Measurements from ENCODE around the gene MSH3.

The MSH3 gene

GRCh38 chr5:80912479-80912878, 258.0 kb downstream of the MSH3 start:
- DNase-seq (ENCODE audit: low read depth) = no peak

DNA sequence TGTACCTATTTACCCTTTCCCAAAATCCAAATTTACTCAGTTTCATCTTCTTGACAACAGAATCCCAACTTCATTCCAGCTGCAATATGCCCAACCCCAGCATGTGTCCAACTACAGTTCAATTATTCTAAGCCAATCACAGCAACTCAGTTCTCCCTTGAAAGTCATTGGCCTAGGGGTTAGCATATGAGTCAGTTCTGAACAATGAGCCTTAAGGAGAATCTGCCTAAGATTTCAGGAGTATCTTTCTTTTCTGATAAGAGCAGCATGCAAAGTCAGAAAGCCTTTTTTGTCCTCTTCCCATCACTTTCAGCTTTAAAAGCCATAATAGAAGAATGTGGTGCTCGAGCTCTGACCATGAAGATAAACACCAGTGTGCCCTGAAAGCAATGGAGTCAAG, 261.3 kb downstream of the MSH3 start:
- DNase-seq (ENCODE audit: low read depth) = no peak

DNA sequence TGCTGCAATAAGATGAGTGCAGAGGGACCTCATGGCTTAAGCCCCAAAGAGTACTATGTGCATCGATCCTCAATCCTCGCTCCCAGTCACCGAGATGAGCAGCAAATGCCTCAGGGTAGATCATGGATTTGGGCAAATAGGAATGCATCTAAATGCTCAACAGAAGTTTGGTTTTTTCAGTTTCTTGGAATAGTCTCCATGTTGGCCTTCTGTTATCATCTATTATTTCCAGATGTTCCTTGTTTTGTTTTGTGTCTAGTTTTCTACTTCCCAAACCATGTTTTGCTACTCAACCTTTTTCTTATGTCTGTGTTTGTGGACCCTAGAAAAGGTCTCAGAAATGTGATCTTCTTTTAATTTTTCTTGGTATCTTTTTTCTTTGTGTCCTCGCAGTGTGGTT, 262.2 kb downstream of the MSH3 start:
- DNase-seq (ENCODE audit: low read depth) = no peak

- no peak for DNase-seq (ENCODE audit: low read depth)
Observed at GRCh38 chr5:80917631-80918030, 263.2 kb downstream of the MSH3 start.

DNA sequence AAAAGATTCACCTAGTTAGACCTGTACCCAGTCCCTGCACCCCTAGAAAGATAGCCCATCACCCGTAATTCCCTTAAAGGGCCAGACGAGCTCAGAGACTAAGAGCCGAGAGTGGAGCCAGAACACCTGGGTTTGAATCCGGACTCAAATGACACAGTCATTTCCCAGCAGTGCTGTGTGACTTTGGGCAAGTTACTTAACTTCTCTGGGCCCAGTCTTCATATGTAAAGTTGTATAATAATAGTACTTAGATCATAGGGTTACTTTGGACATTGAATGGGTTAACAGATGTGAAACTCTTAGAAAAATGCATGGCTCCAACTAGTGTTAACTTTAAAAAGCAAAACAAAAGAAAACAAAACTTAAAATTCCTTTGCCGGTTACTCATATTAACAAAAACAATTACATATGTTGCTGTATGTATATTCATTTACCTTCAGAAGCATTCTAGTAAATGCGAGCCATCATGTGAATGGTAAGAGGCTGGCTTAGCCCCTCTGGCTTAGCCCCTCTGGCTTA, 265.3 kb downstream of the MSH3 start:
- DNase-seq (ENCODE audit: low read depth) = no peak

DNA sequence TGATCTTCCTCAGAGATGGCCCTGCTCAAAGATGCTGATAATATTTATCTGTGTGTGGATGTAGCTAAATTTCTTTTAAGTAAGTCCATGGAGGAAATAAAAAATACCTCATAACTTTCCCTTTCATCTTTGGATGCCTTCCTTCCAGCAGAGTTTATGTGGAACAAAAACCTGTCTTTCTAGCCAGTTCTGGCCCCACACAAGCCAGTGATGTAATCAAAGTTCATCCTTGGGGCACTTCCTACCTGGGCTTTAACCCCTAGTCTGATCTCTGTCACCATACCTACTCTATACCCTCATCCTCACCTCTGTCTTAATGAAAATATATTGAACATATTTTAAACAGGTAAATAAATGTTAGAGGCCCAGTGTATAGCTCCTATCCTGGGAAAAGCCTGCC, 265.9 kb downstream of the MSH3 start:
- no peak for DNase-seq (ENCODE audit: low read depth)

- no peak for DNase-seq (ENCODE audit: low read depth)
Observed at GRCh38 chr5:80921026-80921425, 266.6 kb downstream of the MSH3 start.

GRCh38 chr5:80925931-80926330, 271.5 kb downstream of the MSH3 start:
- DNase-seq (ENCODE audit: low read depth) = no peak
